VCaP (cell line): Measurements from ENCODE around the gene CLIC5.
"Not testable (repeated sequence)": the region's sequence is repeated elsewhere in the genome, so short reads cannot be mapped to it uniquely, and the experiment has no call there.

Experiments
- H3K27ac ChIP-seq: fragments of 450-650 bp; 2 replicates; pipeline ENCODE4 v1.5.1; 2017
- CTCF ChIP-seq: fragments of 450-650 bp; conservative IDR thresholded peaks from 2 replicates; pipeline ENCODE4 v1.5.1; 2017; ENCODE audit warnings: mild to moderate bottlenecking, moderate library complexity

Gene CLIC5

DNA sequence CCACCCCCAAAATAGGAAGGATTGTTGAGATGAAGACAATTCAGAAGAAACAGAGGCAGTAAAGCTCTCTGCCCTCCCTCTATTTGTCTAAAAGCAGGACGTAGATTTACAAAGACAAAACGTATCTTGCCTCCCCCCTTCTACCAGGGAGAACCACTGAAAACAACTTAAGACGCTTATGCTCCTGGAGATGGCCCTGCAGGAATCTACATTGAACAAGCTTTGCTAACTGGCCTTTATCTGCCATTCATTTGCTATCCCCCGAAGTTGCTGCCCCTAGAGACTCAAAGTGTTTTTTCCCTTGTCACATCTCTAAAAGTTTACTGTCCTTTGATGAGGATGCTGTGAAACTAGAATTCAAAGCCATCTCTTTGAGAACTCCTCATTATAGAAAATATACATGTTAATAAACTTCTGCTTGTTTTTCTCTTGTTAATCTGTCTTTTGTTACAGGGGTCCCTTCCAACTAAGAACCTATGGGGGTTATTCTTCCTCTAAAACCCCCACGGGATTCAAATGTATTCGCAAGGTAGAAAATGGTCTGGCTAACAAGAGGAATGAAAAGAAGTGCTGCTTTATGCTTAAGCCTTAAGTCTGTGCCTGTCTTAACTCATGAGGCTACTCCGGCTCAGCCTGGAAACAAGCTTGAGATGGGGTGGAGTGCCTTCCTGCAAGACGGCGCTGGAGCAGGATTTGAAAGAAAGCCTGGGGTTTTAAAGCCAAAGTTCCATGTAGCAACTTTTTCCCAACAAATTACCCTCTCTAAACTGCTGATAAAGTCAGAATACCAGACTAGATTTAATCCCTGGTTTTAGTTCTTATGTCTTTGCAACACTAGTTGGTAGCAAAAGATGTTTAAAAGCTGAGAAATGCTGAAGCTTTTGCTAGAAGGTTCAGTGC lies 88.0 kb downstream of the CLIC5 start:
- no peak overlapping the region for H3K27ac ChIP-seq
- TF ChIP-seq CTCF: no peak

DNA sequence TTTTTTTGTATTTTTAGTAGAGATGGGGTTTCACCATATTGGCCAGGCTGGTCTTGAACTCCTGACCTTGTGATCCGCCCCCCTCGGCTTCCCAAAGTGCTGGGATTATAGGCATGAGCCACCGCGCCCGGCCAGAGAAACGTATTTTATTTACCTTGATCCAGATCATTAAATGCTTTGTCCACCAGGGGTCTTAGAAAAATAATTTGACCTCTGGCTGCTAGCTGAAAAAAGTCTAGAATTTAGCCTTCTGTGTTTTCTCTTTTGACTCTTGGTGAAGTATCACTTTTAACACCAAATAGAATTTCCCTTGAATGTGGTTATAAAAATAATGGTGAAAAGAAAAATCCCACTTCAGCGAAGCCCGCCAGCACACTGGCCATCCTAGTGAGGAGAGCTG lies 89.2 kb downstream of the CLIC5 start:
- not testable (repeated sequence) for H3K27ac ChIP-seq

- H3K27ac ChIP-seq: peak overlapping the region; percentile 57
- no peak for TF ChIP-seq CTCF
Measured at GRCh38 chr6:45924763-45925342, 90.8 kb downstream of the CLIC5 start.

DNA sequence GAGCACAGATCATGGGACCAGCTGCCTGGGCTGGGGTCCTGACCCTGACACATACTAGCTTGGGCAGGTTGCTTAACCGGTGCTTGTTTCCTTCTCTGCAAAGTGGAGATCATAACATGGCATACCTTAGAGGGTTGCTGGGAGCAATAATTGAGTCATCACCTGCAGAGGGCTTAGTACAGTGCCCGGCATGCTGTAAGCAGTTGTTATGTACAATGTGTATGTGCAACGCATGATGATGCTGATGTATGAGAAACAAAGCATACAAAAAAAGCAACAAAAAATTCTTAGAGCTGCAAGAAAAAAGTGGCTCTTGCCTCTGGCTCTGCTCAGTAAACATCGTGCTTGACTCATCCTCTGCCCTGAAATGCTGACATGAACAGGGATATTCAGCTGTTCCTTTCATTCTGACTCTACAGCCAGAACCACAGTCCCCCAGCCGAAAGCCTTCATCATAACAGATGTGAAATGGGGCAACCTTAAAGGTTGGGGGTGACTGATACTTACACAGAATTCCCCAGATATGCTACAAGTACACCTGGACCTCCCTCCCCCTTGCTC lies 91.7 kb downstream of the CLIC5 start:
- peak overlapping the region; percentile 57 for H3K27ac ChIP-seq
- TF ChIP-seq CTCF: no peak

DNA sequence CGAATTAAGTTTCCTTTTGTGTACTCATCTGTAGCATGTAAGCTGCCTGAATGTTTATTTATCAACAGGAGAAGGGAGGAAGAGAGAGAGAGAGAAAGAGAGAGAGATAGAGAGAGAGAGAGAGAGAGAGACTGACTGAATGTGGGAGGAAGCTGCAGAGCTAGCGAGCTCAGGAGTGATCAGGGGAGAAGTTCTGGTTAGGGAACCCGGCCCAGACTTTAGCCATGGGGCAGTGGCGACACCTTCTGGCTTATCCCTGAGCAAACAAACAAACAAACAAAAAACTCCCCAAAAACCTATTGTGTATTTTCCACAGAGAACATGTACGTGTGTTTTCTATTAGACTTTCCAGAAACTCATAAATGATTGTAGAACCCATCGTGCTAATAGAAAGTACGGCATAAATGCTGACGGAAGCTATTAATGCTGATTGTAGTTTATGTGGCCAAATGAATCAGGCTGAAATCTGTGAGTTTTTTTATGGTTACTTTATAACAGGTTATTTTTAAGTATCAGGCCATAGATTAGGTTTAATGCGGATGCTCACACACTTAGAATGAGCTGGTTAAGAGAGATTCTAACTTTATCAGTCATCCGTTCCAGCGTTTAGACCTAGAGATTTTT lies 92.8 kb downstream of the CLIC5 start:
- peak; percentile 94 for TF ChIP-seq CTCF
- H3K27ac ChIP-seq: no peak overlapping the region

GRCh38 chr6:45921691-45922281 lies 93.9 kb downstream of the CLIC5 start:
- no peak overlapping the region for H3K27ac ChIP-seq

More at GRCh38 chr6:45921691-45922281, 93.9 kb downstream of the CLIC5 start:
- TF ChIP-seq CTCF: no peak
